Choroid plexus epithelial cell (primary cell): ENCODE results near the gene FAM169A.
"Not testable (repeated sequence)": the region's sequence is repeated elsewhere in the genome, so short reads cannot be mapped to it uniquely, and the experiment has no call there.

ENCODE experiments used
- DNase-seq: peaks from one replicate; pipeline ENCODE4 v3.0.0-alpha.2; 2010; ENCODE audit warnings: low read depth
- H3K4me3 ChIP-seq: 2 replicates; pipeline ENCODE4 v1.5.1; 2011; ENCODE audit warnings: low read depth, mild to moderate bottlenecking, control low read depth, low read length, moderate library complexity
- CTCF ChIP-seq: conservative IDR thresholded peaks from 2 replicates; pipeline ENCODE4 v1.5.1; 2011; ENCODE audit warnings: low read depth, mild to moderate bottlenecking, control low read depth, inconsistent platforms, low read length, moderate library complexity

Gene FAM169A

GRCh38 chr5:74877624-74878304 is 11.6 kb upstream of the FAM169A start:
- H3K4me3 ChIP-seq, result no peak overlapping the region
- no peak for TF ChIP-seq CTCF
- no peak for DNase-seq

DNA sequence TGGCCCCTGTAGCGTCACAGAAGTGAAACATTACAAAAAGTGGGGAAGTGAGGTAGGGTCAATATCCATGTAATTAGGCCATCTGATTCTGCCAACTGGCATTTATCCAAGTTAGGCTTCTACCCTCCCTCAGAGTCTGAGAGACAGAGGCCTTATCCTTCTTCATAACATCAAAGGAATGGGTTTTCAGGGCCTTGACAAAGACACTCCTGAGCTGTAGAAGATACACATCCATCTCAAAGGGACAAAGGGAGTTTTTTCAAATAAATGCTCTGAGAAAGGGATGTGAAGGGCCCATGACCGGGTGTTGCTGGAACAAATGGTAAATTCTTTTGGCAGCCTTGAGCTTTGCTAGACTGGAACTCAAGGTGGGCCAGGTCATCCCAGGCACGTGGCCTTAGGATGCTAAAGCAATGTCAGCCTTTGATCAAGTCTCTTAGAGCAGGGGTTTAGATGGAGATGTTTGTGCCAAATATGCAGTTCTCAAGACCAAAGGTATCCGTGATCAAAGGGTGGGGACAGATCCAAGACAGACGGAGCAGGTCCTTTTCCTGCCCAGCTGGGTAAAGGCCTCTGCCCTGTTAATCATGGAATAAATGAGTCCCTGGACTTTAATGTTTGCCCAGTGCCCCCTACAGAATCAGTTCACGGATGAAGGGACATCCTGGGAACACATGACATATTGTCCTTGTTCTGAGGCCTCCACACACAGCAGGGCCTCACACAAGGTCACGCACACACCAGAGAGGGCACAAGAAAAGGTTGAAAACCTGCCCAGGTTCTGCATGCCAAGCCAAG is 10.0 kb upstream of the FAM169A start:
- DNase-seq, result no peak
- no peak for TF ChIP-seq CTCF

DNA sequence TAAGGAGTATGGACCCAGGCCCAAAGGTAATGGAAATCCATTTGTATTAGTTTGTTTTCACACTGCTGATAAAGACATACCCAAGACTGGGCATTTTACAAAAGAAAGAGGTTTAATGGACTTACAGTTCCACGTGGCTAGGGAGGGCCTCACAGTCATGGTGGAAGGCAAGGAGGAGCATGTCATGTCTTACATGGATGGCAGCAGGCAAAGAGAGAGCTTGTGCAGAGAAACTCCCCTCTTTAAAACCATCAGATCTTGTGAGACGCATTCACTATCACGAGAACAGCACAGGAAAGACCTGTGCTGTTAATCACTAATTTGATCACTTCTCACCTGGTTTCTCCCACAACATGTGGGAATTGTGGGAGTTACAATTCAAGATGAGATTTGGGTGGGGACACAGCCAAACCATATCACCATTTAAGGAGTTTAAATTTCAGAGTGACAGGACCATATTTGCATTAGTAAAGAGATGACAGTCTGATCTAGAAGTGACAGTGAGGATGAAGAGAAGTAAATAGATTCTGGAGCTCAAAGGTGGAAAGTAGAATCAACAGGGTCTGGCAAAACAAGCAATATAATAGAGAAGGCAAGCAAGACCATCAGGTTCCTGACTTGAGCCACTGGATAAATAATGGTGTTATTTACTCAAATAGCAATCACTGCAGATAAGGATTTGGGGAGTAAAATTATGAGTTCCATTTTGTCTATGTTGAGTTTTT is 7.5 kb upstream of the FAM169A start:
- H3K4me3 ChIP-seq, result no peak overlapping the region
- no peak for TF ChIP-seq CTCF
- no peak for DNase-seq

More for the DNA sequence above, 10.0 kb upstream of the FAM169A start:
- H3K4me3 ChIP-seq, result no peak overlapping the region

- no peak for TF ChIP-seq CTCF
- no peak overlapping the region for H3K4me3 ChIP-seq
- no peak for DNase-seq
These were observed 4.3 kb upstream of the FAM169A start for GRCh38 chr5:74870299-74871067.

DNA sequence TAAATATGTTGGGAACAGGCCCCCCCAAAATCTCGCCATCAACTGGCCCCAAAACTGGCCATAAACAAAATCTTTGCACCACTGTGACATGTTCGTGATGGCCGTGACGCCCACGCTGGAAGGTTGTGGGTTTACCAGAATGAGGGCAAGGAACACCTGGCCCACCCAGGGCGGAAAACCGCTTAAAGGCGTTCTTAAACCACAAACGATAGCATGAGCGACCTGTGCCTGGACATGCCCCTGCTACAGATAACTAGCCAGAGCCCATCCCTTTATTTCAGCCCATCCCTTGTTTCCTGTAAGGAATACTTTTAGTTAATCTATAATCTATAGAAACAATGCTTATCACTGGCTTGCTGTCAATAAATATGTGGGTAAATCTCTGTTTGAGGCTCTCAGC is 3.2 kb upstream of the FAM169A start:
- not testable (repeated sequence) for DNase-seq, H3K4me3 ChIP-seq

GRCh38 chr5:74866596-74867162 is 492 bp upstream of the FAM169A start:
- no peak for DNase-seq
- H3K4me3 ChIP-seq, result peak overlapping the region; percentile 60

More at GRCh38 chr5:74866596-74867162, 492 bp upstream of the FAM169A start:
- TF ChIP-seq CTCF, result no peak
